Panc1 (cell line): ENCODE results near the gene TMC7. TPM values are rescaled to one million over a fixed set of nuclear protein-coding genes. Genes with fewer than 3 reads are reported as not detected.

Source experiments
- ATAC-seq: fragments of 200-7000 bp; cut with Tn5 transposase; 2 replicates; pipeline ENCODE4 v1.9.1; 2020; ENCODE audit warnings: mild to moderate bottlenecking, moderate library complexity
- BruUV-seq: library from RNA; stranded (reverse); fragments of 400-500 nt; replicated peaks from 2 replicates; lab custom pipeline; 2021; lab: Mats Ljungman, UMichigan
- CTCF ChIA-PET: fragments of 300-600 bp; sonication (Branson Sonifier 250); formaldehyde crosslinking; loops from one replicate; lab custom pipeline; 2022; ENCODE audit warnings: antibody characterized with exemption; lab: Charles Lee
- POLR2A ChIA-PET: fragments of 300-600 bp; sonication (Branson Sonifier 250); formaldehyde crosslinking; loops from one replicate; lab custom pipeline; 2022; ENCODE audit warnings: antibody characterized with exemption; lab: Charles Lee
- DNase-seq: peaks from one replicate; pipeline ENCODE4 v3.0.0-alpha.2; 2010; ENCODE audit warnings: low read depth, low spot score
- H3K27ac ChIP-seq: 2 replicates; pipeline ENCODE4 v1.5.1; 2011; ENCODE audit warnings: mild to moderate bottlenecking, low read length, inconsistent platforms
- H3K27me3 ChIP-seq: fragments of 200-500 bp; sonication (Bioruptor generic); 2 replicates; pipeline ENCODE4 v1.6.0; 2014; ENCODE audit warnings: low read length, inconsistent platforms; ENCODE audit not compliant: control insufficient read depth, insufficient read depth
- H3K36me3 ChIP-seq: fragments of 200-500 bp; sonication (Bioruptor generic); 2 replicates; pipeline ENCODE4 v1.5.1; 2014; ENCODE audit warnings: inconsistent platforms, mild to moderate bottlenecking, low read length, moderate library complexity; ENCODE audit not compliant: control insufficient read depth, insufficient read depth
- H3K4me1 ChIP-seq: 2 replicates; pipeline ENCODE4 v1.5.1; 2011; ENCODE audit warnings: inconsistent platforms, mild to moderate bottlenecking, low read length, moderate library complexity; ENCODE audit not compliant: control insufficient read depth, insufficient read depth
- H3K4me3 ChIP-seq, 2 experiments: 2 replicates each; pipeline ENCODE4 v1.5.1; 2011 to 2012; ENCODE audit warnings: low read depth in 2 of 2, low read length in 2 of 2, mild to moderate bottlenecking in 2 of 2, inconsistent platforms in 1 of 2, moderate library complexity in 1 of 2
- H3K9me3 ChIP-seq: fragments of 200-500 bp; sonication (Bioruptor generic); 2 replicates; pipeline ENCODE4 v1.5.1; 2014; ENCODE audit warnings: low read depth, mild to moderate bottlenecking, inconsistent platforms, low read length, moderate library complexity; ENCODE audit not compliant: control insufficient read depth, insufficient read depth
- POLR2AphosphoS5 ChIP-seq: IDR thresholded peaks from 2 replicates; pipeline ENCODE4 v1.6.1; 2012; ENCODE audit warnings: mild to moderate bottlenecking, low read depth, low read length, moderate library complexity
- REST ChIP-seq, 2 experiments: IDR thresholded peaks; 2 replicates each; pipeline ENCODE4 v1.6.1; 2011 to 2012; ENCODE audit warnings: low read depth in 2 of 2, control low read depth in 1 of 2, low read length in 1 of 2, mild to moderate bottlenecking in 1 of 2, moderate library complexity in 1 of 2; ENCODE audit not compliant: insufficient read depth in 1 of 2
- SIN3A ChIP-seq: IDR thresholded peaks from 2 replicates; pipeline ENCODE4 v1.6.1; 2012; ENCODE audit warnings: low read depth, mild to moderate bottlenecking, low read length, moderate library complexity, borderline replicate concordance; ENCODE audit not compliant: insufficient read depth
- TCF7L2 ChIP-seq: IDR thresholded peaks from 2 replicates; pipeline ENCODE4 v1.6.1; 2011; ENCODE audit warnings: mild to moderate bottlenecking, low read depth, low read length, inconsistent platforms
- in situ Hi-C: cut with HindIII; loops from 2 replicates; pipeline ENCODE4 v1.10.0; 2016; ENCODE audit warnings: low sequenced_read_pairs, low pct_unique_long_range_greater_than_20kb
- intact Hi-C: fragments of 100-400 bp; cut with micrococcal nuclease; formaldehyde crosslinking; loops from one replicate; pipeline ENCODE4 v1.10.0; 2022; ENCODE audit not compliant: unreplicated experiment
- total RNA-seq: library from RNA; stranded (reverse); gene quantifications from one replicate; pipeline ENCODE4 v1.2.1, GENCODE V29; 2021; ENCODE audit not compliant: unreplicated experiment
- TF ChIP-seq, protein P1 (sequence below): fragments of 450-650 bp; IDR thresholded peaks from 2 replicates; pipeline ENCODE4 v1.5.1; 2017; ENCODE audit warnings: mild to moderate bottlenecking

The TMC7 gene
- total RNA-seq, 1 experiment from 2014 or later = 5.1 TPM

DNA sequence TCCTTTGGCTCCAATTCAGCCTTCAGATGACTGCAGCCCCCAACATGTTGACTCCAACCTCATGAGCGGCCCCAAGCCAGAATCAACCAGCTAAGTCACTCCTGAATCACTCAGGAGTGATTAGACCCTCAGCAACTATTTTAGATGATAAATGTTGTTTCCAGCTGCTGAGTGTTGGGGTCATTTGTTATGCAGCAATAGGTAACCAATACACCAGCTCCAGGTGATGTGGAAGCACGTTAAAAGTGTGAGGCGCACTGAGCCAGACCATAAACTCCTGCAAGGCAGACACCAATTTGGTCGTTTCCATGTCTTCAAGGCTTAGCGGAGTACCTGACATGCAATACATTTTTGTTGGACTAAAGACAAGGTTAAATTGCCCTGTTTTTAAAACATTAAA lies 101.1 kb downstream of the TMC7 start:
- no TSS peak for BruUV-seq
- TF ChIP-seq, protein P1, sequence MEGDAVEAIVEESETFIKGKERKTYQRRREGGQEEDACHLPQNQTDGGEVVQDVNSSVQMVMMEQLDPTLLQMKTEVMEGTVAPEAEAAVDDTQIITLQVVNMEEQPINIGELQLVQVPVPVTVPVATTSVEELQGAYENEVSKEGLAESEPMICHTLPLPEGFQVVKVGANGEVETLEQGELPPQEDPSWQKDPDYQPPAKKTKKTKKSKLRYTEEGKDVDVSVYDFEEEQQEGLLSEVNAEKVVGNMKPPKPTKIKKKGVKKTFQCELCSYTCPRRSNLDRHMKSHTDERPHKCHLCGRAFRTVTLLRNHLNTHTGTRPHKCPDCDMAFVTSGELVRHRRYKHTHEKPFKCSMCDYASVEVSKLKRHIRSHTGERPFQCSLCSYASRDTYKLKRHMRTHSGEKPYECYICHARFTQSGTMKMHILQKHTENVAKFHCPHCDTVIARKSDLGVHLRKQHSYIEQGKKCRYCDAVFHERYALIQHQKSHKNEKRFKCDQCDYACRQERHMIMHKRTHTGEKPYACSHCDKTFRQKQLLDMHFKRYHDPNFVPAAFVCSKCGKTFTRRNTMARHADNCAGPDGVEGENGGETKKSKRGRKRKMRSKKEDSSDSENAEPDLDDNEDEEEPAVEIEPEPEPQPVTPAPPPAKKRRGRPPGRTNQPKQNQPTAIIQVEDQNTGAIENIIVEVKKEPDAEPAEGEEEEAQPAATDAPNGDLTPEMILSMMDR = no peak
- TF ChIP-seq POLR2AphosphoS5 (no peak), REST (IDR thresholded peaks at IDR 0.05; ENCODE audit: insufficient read depth in 1 of 2, low read depth in 2 of 2, low read length in 1 of 2) (no peak), SIN3A (no peak), TCF7L2 (no peak)
- DNase-seq (no peak), ATAC-seq (no peak)
- intact Hi-C loops = loop anchor here (5.0 to 10.0 kb wide), 3 partner anchors 82 to 420 kb away; partner anchors contain the start of gene SYT17
- Histone ChIP-seq H3K36me3 (no peaks in the 10 kb centered on the region), H3K27ac (no peak overlapping the region), H3K27me3 (no peaks in the 10 kb centered on the region), H3K9me3 (no peaks in the 10 kb centered on the region), H3K4me1 (no peaks in the 10 kb centered on the region; the same call in 1 of the 2 replicates), H3K4me3 (no peak overlapping the region)
- in situ Hi-C loops = no loop called here
- ChIA-PET POLR2A (interaction anchor here (1.5 kb wide), 1 partner anchor 10 kb away, joined by 6 read pairs; no protein-coding TSS in a partner anchor), CTCF (interaction anchor here (1.0 to 1.3 kb wide), 3 partner anchors 29 to 101 kb away, joined by 3 to 4 read pairs (median 3); partner anchors contain the start of genes ITPRIPL2 and TMC7)

DNA sequence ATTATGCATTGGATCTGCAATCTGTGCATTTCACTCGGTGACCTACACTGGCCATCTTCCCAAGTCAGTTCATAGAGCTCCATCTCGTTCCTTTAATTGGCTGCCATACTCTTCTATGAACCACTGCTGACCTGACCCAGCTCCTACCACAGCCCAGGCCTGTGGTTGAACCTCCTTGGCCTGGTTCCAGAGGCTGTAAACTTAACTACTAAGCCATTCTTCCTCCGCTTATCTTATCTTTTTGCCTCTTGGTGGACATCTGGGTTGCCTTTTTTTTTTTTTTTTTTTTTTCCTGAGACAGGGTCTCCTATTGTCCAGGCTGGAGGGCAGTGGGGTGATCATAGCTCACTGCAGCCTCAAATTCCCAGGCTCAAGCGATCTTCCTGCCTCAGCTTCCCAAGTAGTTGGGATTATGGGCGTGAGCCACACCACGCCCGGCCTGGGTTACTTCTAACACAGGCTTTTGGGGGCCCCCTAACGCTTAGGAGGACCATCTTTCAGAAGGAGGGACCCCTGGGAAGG lies 102.0 kb downstream of the TMC7 start:
- H3K4me1 ChIP-seq = no peaks in the 10 kb centered on the region; the same call in 1 of the 2 replicates
- H3K27me3 ChIP-seq = no peaks in the 10 kb centered on the region
- ChIA-PET CTCF (interaction anchor here (0.6 to 1.4 kb wide), 12 partner anchors 10 to 416 kb away, joined by 3 to 12 read pairs (median 6); partner anchors contain the start of gene TMC7), POLR2A (interaction anchor here (0.7 to 1.5 kb wide), 3 partner anchors 9 to 292 kb away, joined by 3 to 7 read pairs (median 6); partner anchors contain the start of gene COQ7)
- ATAC-seq (no peak), DNase-seq (no peak)
- no peaks in the 10 kb centered on the region for H3K9me3 ChIP-seq
- H3K36me3 ChIP-seq = no peaks in the 10 kb centered on the region
- H3K27ac ChIP-seq = no peak overlapping the region
- TF ChIP-seq POLR2AphosphoS5 = no peak
- TF ChIP-seq, protein P1 = no peak
- no peak for TF ChIP-seq TCF7L2
- TF ChIP-seq SIN3A = no peak
- no peak for TF ChIP-seq REST (IDR thresholded peaks at IDR 0.05; ENCODE audit: insufficient read depth in 1 of 2, low read depth in 2 of 2, low read length in 1 of 2)
- BruUV-seq = no TSS peak
- peak overlapping the region in 1 of 2 experiments; percentile 79; a peak in 2 of 4 replicates for H3K4me3 ChIP-seq
- intact Hi-C loops = loop anchor here (1.0 to 10.0 kb wide), 4 partner anchors 82 to 419 kb away; partner anchors contain the start of gene SYT17
- in situ Hi-C loops = no loop called here
